Heart left ventricle (tissue), 16 donors: Measurements from ENCODE around the gene RGMA. TPM values are rescaled to one million over a fixed set of nuclear protein-coding genes. Genes with fewer than 3 reads are reported as not detected.
A peak's percentile ranks its signal among the peaks of the same experiment; 100 is the strongest.

Experiments used
- ATAC-seq, 4 donors: fragments of 200-7000 bp; cut with Tn5 transposase; one replicate each; pipeline ENCODE4 v1.9.1; 2020 to 2022; ENCODE audit warnings: moderate library complexity in 4 of 4, mild to moderate bottlenecking in 3 of 4, moderate number of reproducible peaks in 1 of 4
- DNase-seq, 5 donors: peaks; one replicate each; pipeline ENCODE4 v3.0.0-alpha.2; 2020
- H3K27ac ChIP-seq, 12 donors: fragments of 200-600 bp; sonication (generic) in 4 of 12; one replicate each; pipeline versions ENCODE4 v1.5.0 to v1.8.0; 2016 to 2022; ENCODE audit warnings: mild to moderate bottlenecking in 2 of 12
- H3K27me3 ChIP-seq, 9 donors: fragments of 200-600 bp; sonication (generic) in 2 of 9; one replicate each; pipeline versions ENCODE4 v1.5.1 to v1.8.0; 2016 to 2022; ENCODE audit warnings: mild to moderate bottlenecking in 3 of 9
- H3K36me3 ChIP-seq, 9 donors: fragments of 200-600 bp; sonication (generic) in 2 of 9; one replicate each; pipeline versions ENCODE4 v1.5.0 to v1.8.0; 2018 to 2022; ENCODE audit warnings: mild to moderate bottlenecking in 2 of 9
- H3K4me1 ChIP-seq, 12 donors: fragments of 200-600 bp; sonication (generic) in 4 of 12; one replicate each; pipeline versions ENCODE4 v1.5.0 to v1.8.0; 2016 to 2022; ENCODE audit warnings: mild to moderate bottlenecking in 3 of 12
- H3K4me3 ChIP-seq, 12 donors: fragments of 200-600 bp; sonication (generic) in 4 of 12; one replicate each; pipeline versions ENCODE4 v1.5.0 to v1.8.0; 2017 to 2022; ENCODE audit warnings: mild to moderate bottlenecking in 9 of 12, moderate library complexity in 4 of 12
- H3K9me3 ChIP-seq, 12 donors: fragments of 200-600 bp; sonication (generic) in 4 of 12; one replicate each; pipeline versions ENCODE4 v1.5.0 to v1.8.0; 2016 to 2022; ENCODE audit warnings: mild to moderate bottlenecking in 1 of 12
- POLR2A ChIP-seq, 2 donors: fragments of 450-650 bp; IDR thresholded peaks; one replicate each; pipeline ENCODE4 v1.6.1; 2017; ENCODE audit warnings: antibody characterized with exemption in 2 of 2, mild to moderate bottlenecking in 2 of 2, moderate library complexity in 2 of 2
- WGBS, 4 donors: extraction: QIAGEN DNeasy Blood & Tissue Kit in 2 of 4; methylation state at CpG; one replicate each; pipeline versions ENCODE4 v1.1.5 to v1.1.7; 2013 to 2018; 5-methylcytosine and 5-hydroxymethylcytosine counted together
- intact Hi-C, 10 donors: fragments of 100-400 bp; cut with DNase I; formaldehyde crosslinking; loops; one replicate each; pipeline versions ENCODE4 v1.11.1 to v1.14.2; 2022
- polyA plus RNA-seq, 2 donors: library from polyadenylated mRNA; stranded (reverse); fragments of 200-250 nt; gene quantifications; one replicate each; pipeline ENCODE4 v1.2.3, GENCODE V29; 2013
- total RNA-seq, 9 donors: library from RNA; depleted of rRNA in 2 of 9; stranded (reverse); fragments of >200 nt in 2 of 9; fragmentation: NEBNext Ultra II Directional in 3 of 9; extraction: Animal tissue kit (Norgen Biotek cat#: 25700) in 3 of 9; gene quantifications; one replicate each; pipeline versions ENCODE4 v1.1.0 to v1.2.4, GENCODE V29; 2016 to 2023
- TF ChIP-seq, protein P1 (sequence below), 12 donors: fragments of 200-600 bp; sonication (generic) in 4 of 12; IDR thresholded peaks; one replicate each; pipeline versions ENCODE4 v1.5.0 to v1.8.0; 2018 to 2022; ENCODE audit warnings: antibody characterized with exemption in 12 of 12, mild to moderate bottlenecking in 5 of 12
- donor health status: ischemic (EF 13 %, LVEDD 7.1; RV severe dilation, severe dysfunction).
- donor health status: healthy with polysubstance abuse.
- donor health status: DM: no; HTN: yes; CAD: no.
- donor health status: DM: no; HTN: no; CAD: no.
- donor health status: ischemic (EF 25% LVEDD 6.9; RV normal size, moderate dysfunction).
- donor health status: ischemic (EF 25% LVEDD 5.7; RV mildly dilated, moderate dysfunction).
- donor health status: healthy.
- donor health status: DM: yes; HTN: yes; CAD: no.
- donor health status: ischemic (EF 35%, LVEDD 5.7; RV mildly dilated, moderate dysfunction).
- donor health status: nonischemic (EF 11% LVEDD 7.7; RV severe dilation, severe dysfunction).
- donor health status: DM: yes; HTN: yes; CAD: no.
- donor health status: PGD.
- donor health status: ischemic (EF 29% LVEDD 5.4; RV normal size, mild dysfunction).
- donor health status: nonischemic (EF 23%, LVEDD 6.1; RV moderate dilation, normal function).

Gene RGMA
- total and polyA plus RNA-seq, 11 donors, result 4.7 to 20.8 (median 14.8) TPM

DNA sequence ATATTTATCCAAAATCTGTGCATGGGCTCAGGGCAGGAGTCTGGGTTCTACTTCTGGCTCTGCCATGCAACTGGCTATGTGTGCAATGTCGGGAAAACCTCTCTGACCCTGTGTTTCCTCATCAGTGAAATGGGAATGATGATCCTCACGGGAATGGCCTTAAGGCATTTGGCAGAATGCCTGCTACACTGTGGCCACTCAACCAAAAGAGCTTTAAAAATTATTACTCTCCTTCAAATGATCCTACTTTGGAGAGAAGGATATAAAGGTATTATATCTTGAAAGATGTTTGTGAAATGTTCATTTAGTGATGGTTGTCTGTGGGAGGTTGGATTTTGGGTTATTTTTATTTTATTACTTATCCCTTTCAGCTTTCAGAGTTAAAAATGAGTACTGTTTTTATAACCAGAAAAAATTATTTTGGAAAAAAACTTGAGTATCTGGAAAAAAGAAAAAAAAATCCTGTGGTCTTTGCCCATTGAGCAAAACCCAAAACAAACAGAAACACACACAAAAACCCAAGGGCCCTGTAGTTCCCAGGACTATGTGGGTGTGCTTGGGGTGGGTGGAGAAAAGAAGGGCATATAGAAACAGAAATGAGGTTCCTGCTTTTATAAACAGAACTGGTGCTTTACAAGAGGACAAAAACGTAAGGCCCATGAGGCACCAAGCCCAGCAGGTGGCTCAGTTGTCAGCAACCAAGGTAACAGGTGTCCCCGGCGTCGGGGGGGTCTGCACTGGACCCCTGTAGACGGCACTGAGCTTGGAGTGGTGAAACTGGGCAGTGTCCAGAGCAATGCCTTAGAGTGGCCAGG, 22.0 kb downstream of the RGMA start:
- intact Hi-C loops, result no loop called here
- DNase-seq (no peak), ATAC-seq (no peak)
- Histone ChIP-seq H3K9me3 (no peaks in the 10 kb centered on the region), H3K4me3 (peak overlapping the region in 1 of 12 donors; percentile 21), H3K27me3 (peaks cover 0 to 12% (median 0%) of the 10 kb centered on the region in 9 donors), H3K36me3 (peaks cover 0 to 5% (median 0%) of the 10 kb centered on the region in 9 donors), H3K4me1 (peaks cover 0 to 60% (median 17%) of the 10 kb centered on the region in 12 donors), H3K27ac (peak overlapping the region in 9 of 12 donors; percentile 4 to 91 (median 49))
- TF ChIP-seq POLR2A (IDR thresholded peaks at IDR 0.05), result no peak
- TF ChIP-seq, protein P1, sequence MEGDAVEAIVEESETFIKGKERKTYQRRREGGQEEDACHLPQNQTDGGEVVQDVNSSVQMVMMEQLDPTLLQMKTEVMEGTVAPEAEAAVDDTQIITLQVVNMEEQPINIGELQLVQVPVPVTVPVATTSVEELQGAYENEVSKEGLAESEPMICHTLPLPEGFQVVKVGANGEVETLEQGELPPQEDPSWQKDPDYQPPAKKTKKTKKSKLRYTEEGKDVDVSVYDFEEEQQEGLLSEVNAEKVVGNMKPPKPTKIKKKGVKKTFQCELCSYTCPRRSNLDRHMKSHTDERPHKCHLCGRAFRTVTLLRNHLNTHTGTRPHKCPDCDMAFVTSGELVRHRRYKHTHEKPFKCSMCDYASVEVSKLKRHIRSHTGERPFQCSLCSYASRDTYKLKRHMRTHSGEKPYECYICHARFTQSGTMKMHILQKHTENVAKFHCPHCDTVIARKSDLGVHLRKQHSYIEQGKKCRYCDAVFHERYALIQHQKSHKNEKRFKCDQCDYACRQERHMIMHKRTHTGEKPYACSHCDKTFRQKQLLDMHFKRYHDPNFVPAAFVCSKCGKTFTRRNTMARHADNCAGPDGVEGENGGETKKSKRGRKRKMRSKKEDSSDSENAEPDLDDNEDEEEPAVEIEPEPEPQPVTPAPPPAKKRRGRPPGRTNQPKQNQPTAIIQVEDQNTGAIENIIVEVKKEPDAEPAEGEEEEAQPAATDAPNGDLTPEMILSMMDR (IDR thresholded peaks at IDR 0.05), result no peak
- 57 to 68% (median 59%) methylated on average over 7 of the region's 7 CpGs for WGBS, 4 donors

DNA sequence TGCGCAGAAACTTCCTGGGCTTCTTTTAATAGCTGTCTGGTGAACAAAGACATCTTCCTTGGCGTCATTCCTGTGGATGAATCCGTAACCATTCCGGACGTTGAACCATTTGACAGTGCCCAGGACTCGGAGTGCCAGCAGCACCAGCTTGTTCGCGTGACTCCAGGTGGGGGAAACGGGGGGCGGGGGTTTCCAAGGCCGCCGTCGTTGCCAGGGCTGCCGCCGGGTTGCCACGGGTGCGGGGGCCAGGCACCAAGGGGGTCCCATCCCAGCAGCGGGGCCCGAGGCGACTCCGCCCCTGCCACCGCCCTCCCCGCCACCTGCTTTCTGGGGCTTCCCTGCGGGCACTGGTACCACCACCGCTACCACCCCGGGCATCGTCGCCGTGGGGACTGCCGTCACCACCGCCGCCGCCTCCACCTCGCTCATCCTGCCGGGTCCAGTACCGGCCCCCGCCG, 22.8 kb downstream of the RGMA start:
- H3K27me3 ChIP-seq, result peaks cover 0 to 7% (median 0%) of the 10 kb centered on the region in 9 donors
- no peak for TF ChIP-seq POLR2A (IDR thresholded peaks at IDR 0.05)
- TF ChIP-seq, protein P1 (IDR thresholded peaks at IDR 0.05), result no peak
- WGBS, 4 donors, result 93 to 96% (median 95%) methylated on average over 27 to 38 of the region's 38 CpGs
- H3K36me3 ChIP-seq, result peaks cover 0 to 5% (median 0%) of the 10 kb centered on the region in 9 donors
- peaks cover 0 to 58% (median 14%) of the 10 kb centered on the region in 12 donors for H3K4me1 ChIP-seq
- DNase-seq, result peak in 1 of 5 donors; percentile 43
- intact Hi-C loops, result no loop called here
- H3K27ac ChIP-seq, result peak overlapping the region in 3 of 12 donors; percentile 49 to 91 (median 59)
- no peak overlapping the region for H3K4me3 ChIP-seq
- no peaks in the 10 kb centered on the region for H3K9me3 ChIP-seq
- ATAC-seq, result no peak

DNA sequence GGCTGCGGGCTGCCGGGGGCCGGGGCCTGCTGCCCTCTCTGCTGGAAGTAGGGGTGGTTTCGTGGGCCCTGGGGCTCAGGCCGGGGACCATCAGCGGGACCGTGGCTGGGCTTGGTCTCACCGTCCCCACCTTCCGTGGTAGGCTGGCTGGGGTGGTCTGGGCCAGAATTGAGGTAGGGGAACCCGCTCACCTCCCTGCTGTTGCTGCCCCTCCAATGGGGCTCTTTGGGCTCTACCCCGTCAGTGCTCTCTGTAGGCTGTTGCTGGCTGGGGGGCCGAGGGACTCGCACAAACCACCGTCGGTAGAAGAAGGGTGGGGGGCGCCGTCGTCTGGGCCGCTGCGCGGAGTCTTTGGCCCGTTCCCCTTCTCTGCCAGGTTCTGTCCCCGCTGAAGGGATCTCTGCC, 23.4 kb downstream of the RGMA start:
- Histone ChIP-seq H3K27me3 (peaks cover 0 to 4% (median 0%) of the 10 kb centered on the region in 9 donors), H3K4me1 (peaks cover 0 to 58% (median 14%) of the 10 kb centered on the region in 12 donors), H3K36me3 (peaks cover 0 to 5% (median 0%) of the 10 kb centered on the region in 9 donors), H3K27ac (peak overlapping the region in 2 of 12 donors; percentile 1 to 91), H3K4me3 (no peak overlapping the region), H3K9me3 (no peaks in the 10 kb centered on the region)
- TF ChIP-seq, protein P1 (IDR thresholded peaks at IDR 0.05), result no peak
- no peak for TF ChIP-seq POLR2A (IDR thresholded peaks at IDR 0.05)
- peak in 1 of 5 donors; percentile 48 for DNase-seq
- 87 to 94% (median 93%) methylated on average over 7 to 23 of the region's 23 CpGs for WGBS, 4 donors
- intact Hi-C loops, result no loop called here
- ATAC-seq, result no peak
